OCI-LY3 (cell line): ENCODE measurements around the gene ITSN1.

Source experiments
- H2AFZ ChIP-seq: fragments of 200-600, 300-600 bp; shearing (Covaris generic); 2 replicates; pipeline ENCODE4 v1.6.0; 2014; ENCODE audit warnings: antibody characterized with exemption, low read depth, low read length
- H3K27ac ChIP-seq: fragments of 200-600, 300-600 bp; sonication (generic); 2 replicates; pipeline ENCODE4 v1.5.1; 2014; ENCODE audit warnings: mild to moderate bottlenecking, low read length, moderate library complexity, mixed read lengths
- H3K27me3 ChIP-seq: fragments of 200-600, 300-600 bp; sonication (generic); 2 replicates; pipeline ENCODE4 v1.6.1; 2014; ENCODE audit warnings: low read depth, low read length, mixed read lengths
- H3K36me3 ChIP-seq: fragments of 200-600, 300-600 bp; sonication (generic); replicated peaks from 2 replicates; pipeline ENCODE3; 2014; ENCODE audit warnings: low read depth, low read length, mixed read lengths
- H3K4me1 ChIP-seq: fragments of 300-600, 200-600 bp; sonication (generic); 2 replicates; pipeline ENCODE4 v1.6.1; 2014; ENCODE audit warnings: low read length, mixed read lengths
- H3K4me2 ChIP-seq: fragments of 200-600, 300-600 bp; sonication (generic); 2 replicates; pipeline ENCODE4 v1.6.1; 2014; ENCODE audit warnings: low read length, mixed read lengths
- H3K4me3 ChIP-seq: fragments of 300-600, 200-600 bp; sonication (generic); 2 replicates; pipeline ENCODE4 v1.5.1; 2014; ENCODE audit warnings: antibody characterized with exemption, mild to moderate bottlenecking, low read length, moderate library complexity
- H3K79me2 ChIP-seq: fragments of 300-600, 200-600 bp; shearing (Covaris generic); 2 replicates; pipeline ENCODE4 v1.6.1; 2014; ENCODE audit warnings: mild to moderate bottlenecking, low read length, mixed read lengths
- H3K9ac ChIP-seq: fragments of 300-600, 200-600 bp; shearing (Covaris generic); 2 replicates; pipeline ENCODE4 v1.6.0; 2014; ENCODE audit warnings: mild to moderate bottlenecking, low read length, moderate library complexity
- H3K9me3 ChIP-seq: fragments of 200-600, 300-600 bp; shearing (Covaris generic); 2 replicates; pipeline ENCODE4 v1.6.1; 2014; ENCODE audit warnings: low read length, mixed read lengths; ENCODE audit not compliant: insufficient read depth
- H4K20me1 ChIP-seq: fragments of 200-600, 300-600 bp; sonication (generic); 2 replicates; pipeline ENCODE4 v1.6.1; 2016; ENCODE audit warnings: low read length, mixed read lengths; ENCODE audit not compliant: insufficient read depth
- CTCF ChIP-seq: fragments of 200-600, 300-600 bp; sonication (generic); IDR thresholded peaks from 2 replicates; pipeline ENCODE4 v1.5.1; 2014; ENCODE audit warnings: antibody characterized with exemption, low read length, low read depth
- EZH2phosphoT487 ChIP-seq: fragments of 200-600 bp; shearing (Covaris generic); IDR thresholded peaks from 2 replicates; pipeline ENCODE4 v1.6.1; 2018; ENCODE audit warnings: antibody characterized with exemption, mixed run types, low read depth

Gene ITSN1

GRCh38 chr21:33874161-33874560 is 231.9 kb downstream of the ITSN1 start:
- H2AFZ ChIP-seq, result no peak overlapping the region
- H3K36me3 ChIP-seq, result no peaks in the 10 kb centered on the region
- no peak overlapping the region for H3K9ac ChIP-seq
- H3K79me2 ChIP-seq, result no peaks in the 10 kb centered on the region
- H3K27me3 ChIP-seq, result no peaks in the 10 kb centered on the region
- H3K4me2 ChIP-seq, result no peak overlapping the region
- peaks cover 5% of the 10 kb centered on the region for H3K4me1 ChIP-seq
- TF ChIP-seq EZH2phosphoT487 (no peak), CTCF (no peak)
- no peak overlapping the region for H3K27ac ChIP-seq
- no peaks in the 10 kb centered on the region for H3K9me3 ChIP-seq
- H4K20me1 ChIP-seq, result no peaks in the 10 kb centered on the region
- no peak overlapping the region for H3K4me3 ChIP-seq

- H3K27me3 ChIP-seq, result no peaks in the 10 kb centered on the region
- H2AFZ ChIP-seq, result no peak overlapping the region
- H3K9ac ChIP-seq, result no peak overlapping the region
- no peaks in the 10 kb centered on the region for H3K36me3 ChIP-seq
- TF ChIP-seq EZH2phosphoT487, result no peak
- TF ChIP-seq CTCF, result no peak
- H3K9me3 ChIP-seq, result no peaks in the 10 kb centered on the region
- no peak overlapping the region for H3K27ac ChIP-seq
- peaks cover 1% of the 10 kb centered on the region for H3K4me1 ChIP-seq
- H3K79me2 ChIP-seq, result no peaks in the 10 kb centered on the region
- H4K20me1 ChIP-seq, result no peaks in the 10 kb centered on the region
- H3K4me3 ChIP-seq, result no peak overlapping the region
- H3K4me2 ChIP-seq, result no peak overlapping the region
Measured at GRCh38 chr21:33875026-33875695, 232.9 kb downstream of the ITSN1 start.

- H4K20me1 ChIP-seq, result no peaks in the 10 kb centered on the region
- H3K27ac ChIP-seq, result no peak overlapping the region
- H3K27me3 ChIP-seq, result no peaks in the 10 kb centered on the region
- TF ChIP-seq EZH2phosphoT487, result no peak
- no peak for TF ChIP-seq CTCF
- no peak overlapping the region for H2AFZ ChIP-seq
- H3K9ac ChIP-seq, result no peak overlapping the region
- no peaks in the 10 kb centered on the region for H3K9me3 ChIP-seq
- no peak overlapping the region for H3K4me2 ChIP-seq
- H3K79me2 ChIP-seq, result no peaks in the 10 kb centered on the region
- H3K36me3 ChIP-seq, result no peaks in the 10 kb centered on the region
- no peaks in the 10 kb centered on the region for H3K4me1 ChIP-seq
- H3K4me3 ChIP-seq, result no peak overlapping the region
Measured at GRCh38 chr21:33878824-33879223, 236.5 kb downstream of the ITSN1 start.

- no peaks in the 10 kb centered on the region for H4K20me1 ChIP-seq
- TF ChIP-seq CTCF, result no peak
- TF ChIP-seq EZH2phosphoT487, result no peak
- no peak overlapping the region for H2AFZ ChIP-seq
- no peaks in the 10 kb centered on the region for H3K9me3 ChIP-seq
- H3K9ac ChIP-seq, result no peak overlapping the region
- no peaks in the 10 kb centered on the region for H3K79me2 ChIP-seq
- H3K4me2 ChIP-seq, result no peak overlapping the region
- no peak overlapping the region for H3K4me3 ChIP-seq
- no peaks in the 10 kb centered on the region for H3K36me3 ChIP-seq
- H3K27me3 ChIP-seq, result no peaks in the 10 kb centered on the region
- no peak overlapping the region for H3K27ac ChIP-seq
- no peaks in the 10 kb centered on the region for H3K4me1 ChIP-seq
Measured at GRCh38 chr21:33880626-33881025, 238.3 kb downstream of the ITSN1 start.
